ENCODE measurements around the gene PTMA. TPM values are rescaled to one million over a fixed set of nuclear protein-coding genes. Genes with fewer than 3 reads are reported as not detected.
A peak's percentile ranks its signal among the peaks of the same experiment; 100 is the strongest.

The PTMA gene
- total and polyA plus RNA-seq, 9 of the 15 experiments (the other 6 are each of a cell fraction or from before 2014, with no cell fraction given): 429 to 2,322 (median 1,578) TPM

DNA sequence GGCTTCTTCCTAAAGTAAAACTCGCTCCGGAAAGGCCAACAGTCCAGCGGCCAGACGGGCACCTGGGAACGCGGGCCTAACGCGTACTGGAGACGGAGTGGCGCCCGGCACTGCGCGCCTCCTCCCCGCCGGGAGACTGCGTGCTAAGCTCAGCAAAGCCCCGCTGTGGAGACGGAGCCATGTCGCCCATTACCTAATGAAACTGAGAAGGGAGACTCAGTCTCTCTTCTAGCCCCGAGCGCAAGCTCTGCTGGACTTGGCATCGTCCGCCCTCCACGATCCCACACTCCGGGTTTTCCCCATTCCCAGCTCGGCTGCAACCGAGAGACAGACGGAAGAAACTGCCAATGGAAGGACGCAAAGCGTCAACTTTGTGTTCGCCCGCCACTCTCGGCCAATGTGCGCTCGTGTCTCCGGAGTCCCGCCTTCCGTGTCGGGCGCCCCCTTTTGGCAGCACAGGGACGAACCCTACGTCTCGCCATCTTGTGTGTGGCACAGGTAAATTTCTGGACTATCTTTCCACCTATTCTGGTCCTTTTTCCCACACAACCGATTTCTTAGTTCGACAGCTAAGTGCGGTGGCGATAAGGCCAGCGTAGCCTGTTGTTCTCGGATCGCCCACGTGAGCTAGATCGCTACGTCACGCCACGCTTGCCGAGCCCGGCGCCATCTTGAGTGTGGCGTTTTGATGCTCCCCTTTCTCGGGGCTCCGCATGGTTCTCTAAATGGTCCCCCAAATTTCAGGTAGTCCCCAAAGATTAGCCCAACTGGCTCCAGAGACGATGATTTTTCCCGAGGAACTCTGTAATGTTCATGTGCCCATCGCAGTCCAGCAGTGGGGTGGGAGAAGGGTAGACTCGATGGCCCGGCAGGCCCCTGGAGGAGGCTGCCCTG, 1.3 kb upstream of the PTMA start (continued):
- TF ChIP-seq CXXC5 (CRISPR knock-in tag; IDR thresholded peaks at IDR 0.05) (peak; percentile 76), NCOA1 (IDR thresholded peaks at IDR 0.05; ENCODE audit: low read depth) (no peak), U2AF1 (optimal IDR thresholded peaks at IDR 0.05; ENCODE audit: low read depth, low read length) (no peak), ATF7 (IDR thresholded peaks at IDR 0.05) (peak; percentile 61), NCOA6 (IDR thresholded peaks at IDR 0.05) (no peak), TCF7L2 (IDR thresholded peaks at IDR 0.05; ENCODE audit: low read depth, low read length) (no peak), ZNF282 (CRISPR knock-in tag; IDR thresholded peaks at IDR 0.05) (no peak), ILF3 (IDR thresholded peaks at IDR 0.05; ENCODE audit: borderline replicate concordance) (no peak), ZNF175 (CRISPR knock-in tag; IDR thresholded peaks at IDR 0.05; ENCODE audit: low read depth) (peak; percentile 22; the same call in 1 of the 2 replicates), RNF2 (IDR thresholded peaks at IDR 0.05) (peak; percentile 45; the same call in 1 of the 2 replicates), ZSCAN32 (CRISPR knock-in tag; IDR thresholded peaks at IDR 0.05) (no peak), POLR2G (IDR thresholded peaks at IDR 0.05; ENCODE audit: low read depth, low read length) (peak; percentile 79), PHF20 (IDR thresholded peaks at IDR 0.05; ENCODE audit: partially characterized antibody) (no peak), C11orf30 (IDR thresholded peaks at IDR 0.05; ENCODE audit: low read depth) (no peak), NR2C2 (CRISPR knock-in tag; IDR thresholded peaks at IDR 0.05) (no peak; the same call in 1 of the 2 replicates), NR2C2 (tag; IDR thresholded peaks at IDR 0.05) (peak; percentile 76), SAP30 (IDR thresholded peaks at IDR 0.05; ENCODE audit: borderline replicate concordance, insufficient read depth, low read depth, low read length, poor library complexity, severe bottlenecking) (peak; percentile 45), PCBP1 (IDR thresholded peaks at IDR 0.05; ENCODE audit: low read depth, low read length, poor library complexity, severe bottlenecking) (no peak), ZNF24 (IDR thresholded peaks at IDR 0.05) (no peak), BRCA1 (IDR thresholded peaks at IDR 0.05) (no peak), BRCA1 (CRISPR knock-in tag; IDR thresholded peaks at IDR 0.05) (no peak), CBFA2T2 (conservative IDR thresholded peaks at IDR 0.05) (no peak), KDM2B (CRISPR knock-in tag; IDR thresholded peaks at IDR 0.05) (0 out of 2 replicates have a peak, but pooled peaks have one; percentile 27)
- TF ChIP-seq, protein P1, sequence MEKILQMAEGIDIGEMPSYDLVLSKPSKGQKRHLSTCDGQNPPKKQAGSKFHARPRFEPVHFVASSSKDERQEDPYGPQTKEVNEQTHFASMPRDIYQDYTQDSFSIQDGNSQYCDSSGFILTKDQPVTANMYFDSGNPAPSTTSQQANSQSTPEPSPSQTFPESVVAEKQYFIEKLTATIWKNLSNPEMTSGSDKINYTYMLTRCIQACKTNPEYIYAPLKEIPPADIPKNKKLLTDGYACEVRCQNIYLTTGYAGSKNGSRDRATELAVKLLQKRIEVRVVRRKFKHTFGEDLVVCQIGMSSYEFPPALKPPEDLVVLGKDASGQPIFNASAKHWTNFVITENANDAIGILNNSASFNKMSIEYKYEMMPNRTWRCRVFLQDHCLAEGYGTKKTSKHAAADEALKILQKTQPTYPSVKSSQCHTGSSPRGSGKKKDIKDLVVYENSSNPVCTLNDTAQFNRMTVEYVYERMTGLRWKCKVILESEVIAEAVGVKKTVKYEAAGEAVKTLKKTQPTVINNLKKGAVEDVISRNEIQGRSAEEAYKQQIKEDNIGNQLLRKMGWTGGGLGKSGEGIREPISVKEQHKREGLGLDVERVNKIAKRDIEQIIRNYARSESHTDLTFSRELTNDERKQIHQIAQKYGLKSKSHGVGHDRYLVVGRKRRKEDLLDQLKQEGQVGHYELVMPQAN (IDR thresholded peaks at IDR 0.05; ENCODE audit: borderline replicate concordance): no peak
- TF ChIP-seq, protein P2, sequence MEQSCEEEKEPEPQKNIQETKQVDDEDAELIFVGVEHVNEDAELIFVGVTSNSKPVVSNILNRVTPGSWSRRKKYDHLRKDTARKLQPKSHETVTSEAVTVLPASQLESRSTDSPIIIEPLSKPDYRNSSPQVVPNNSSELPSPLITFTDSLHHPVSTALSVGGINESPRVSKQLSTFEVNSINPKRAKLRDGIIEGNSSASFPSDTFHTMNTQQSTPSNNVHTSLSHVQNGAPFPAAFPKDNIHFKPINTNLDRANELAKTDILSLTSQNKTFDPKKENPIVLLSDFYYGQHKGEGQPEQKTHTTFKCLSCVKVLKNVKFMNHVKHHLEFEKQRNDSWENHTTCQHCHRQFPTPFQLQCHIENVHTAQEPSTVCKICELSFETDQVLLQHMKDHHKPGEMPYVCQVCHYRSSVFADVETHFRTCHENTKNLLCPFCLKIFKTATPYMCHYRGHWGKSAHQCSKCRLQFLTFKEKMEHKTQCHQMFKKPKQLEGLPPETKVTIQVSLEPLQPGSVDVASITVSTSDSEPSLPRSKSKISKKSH (CRISPR knock-in tag; IDR thresholded peaks at IDR 0.05): no peak
- TF ChIP-seq, protein P3, sequence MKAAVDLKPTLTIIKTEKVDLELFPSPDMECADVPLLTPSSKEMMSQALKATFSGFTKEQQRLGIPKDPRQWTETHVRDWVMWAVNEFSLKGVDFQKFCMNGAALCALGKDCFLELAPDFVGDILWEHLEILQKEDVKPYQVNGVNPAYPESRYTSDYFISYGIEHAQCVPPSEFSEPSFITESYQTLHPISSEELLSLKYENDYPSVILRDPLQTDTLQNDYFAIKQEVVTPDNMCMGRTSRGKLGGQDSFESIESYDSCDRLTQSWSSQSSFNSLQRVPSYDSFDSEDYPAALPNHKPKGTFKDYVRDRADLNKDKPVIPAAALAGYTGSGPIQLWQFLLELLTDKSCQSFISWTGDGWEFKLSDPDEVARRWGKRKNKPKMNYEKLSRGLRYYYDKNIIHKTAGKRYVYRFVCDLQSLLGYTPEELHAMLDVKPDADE (conservative IDR thresholded peaks at IDR 0.05; ENCODE audit: control insufficient read depth, low read depth, low read length): peak; percentile 77; the same call in 1 of the 2 replicates

Measured in K562 (cell line).